Measurements from ENCODE around the gene KLHL29. TPM values are rescaled to one million over a fixed set of nuclear protein-coding genes. Genes with fewer than 3 reads are reported as not detected.

The KLHL29 gene
- total and polyA plus RNA-seq, 10 donors, result 1.5 to 30.5 (median 9.4) TPM

- H3K27me3 ChIP-seq (replicated peaks in 1 of 7), result no peaks in the 10 kb centered on the region
- peaks cover 0 to 27% (median 9%) of the 10 kb centered on the region in 6 donors for H3K4me1 ChIP-seq
- H3K9me3 ChIP-seq, result no peaks in the 10 kb centered on the region
- DNase-seq, result no peak
- intact Hi-C loops (cut with DNase I; ENCODE audit: low total_unique reads), result no loop called here
- 66 to 78% (median 74%) methylated on average over 6 of the region's 6 CpGs for WGBS, 5 donors
- no peak overlapping the region for H3K4me3 ChIP-seq
- TF ChIP-seq POLR2A (IDR thresholded peaks at IDR 0.05) (no peak), CTCF (IDR thresholded peaks at IDR 0.05 in 8 of 11, conservative IDR thresholded peaks at IDR 0.05 in 3 of 11) (no peak), POLR2AphosphoS5 (IDR thresholded peaks at IDR 0.05) (no peak)
- H3K36me3 ChIP-seq, result no peaks in the 10 kb centered on the region
- no peak overlapping the region for H3K27ac ChIP-seq
Observed at GRCh38 chr2:23547725-23548124, 162.7 kb downstream of the KLHL29 start.

- no peak for DNase-seq
- no peak for TF ChIP-seq POLR2AphosphoS5 (IDR thresholded peaks at IDR 0.05)
- no peak for TF ChIP-seq POLR2A (IDR thresholded peaks at IDR 0.05)
- no peak for TF ChIP-seq CTCF (IDR thresholded peaks at IDR 0.05 in 8 of 11, conservative IDR thresholded peaks at IDR 0.05 in 3 of 11)
- Histone ChIP-seq H3K27me3 (replicated peaks in 1 of 7) (no peaks in the 10 kb centered on the region), H3K27ac (no peak overlapping the region), H3K4me1 (peaks cover 0 to 27% (median 9%) of the 10 kb centered on the region in 6 donors), H3K9me3 (no peaks in the 10 kb centered on the region), H3K36me3 (no peaks in the 10 kb centered on the region), H3K4me3 (no peak overlapping the region)
- WGBS, 5 donors, result 91 to 97% (median 93%) methylated on average over 14 of the region's 14 CpGs
- intact Hi-C loops (cut with DNase I; ENCODE audit: low total_unique reads), result no loop called here
Observed at GRCh38 chr2:23548143-23548769, 163.3 kb downstream of the KLHL29 start.

- H3K27ac ChIP-seq, result no peak overlapping the region
- peaks cover 0 to 27% (median 9%) of the 10 kb centered on the region in 6 donors for H3K4me1 ChIP-seq
- no peak overlapping the region for H3K4me3 ChIP-seq
- no peaks in the 10 kb centered on the region for H3K9me3 ChIP-seq
- no peaks in the 10 kb centered on the region for H3K27me3 ChIP-seq (replicated peaks in 1 of 7)
- intact Hi-C loops (cut with DNase I; ENCODE audit: low total_unique reads), result no loop called here
- 73 to 84% (median 77%) methylated on average over 7 of the region's 7 CpGs for WGBS, 5 donors
- no peak for DNase-seq
- TF ChIP-seq POLR2A (IDR thresholded peaks at IDR 0.05) (no peak), POLR2AphosphoS5 (IDR thresholded peaks at IDR 0.05) (no peak), CTCF (IDR thresholded peaks at IDR 0.05 in 8 of 11, conservative IDR thresholded peaks at IDR 0.05 in 3 of 11) (no peak)
- no peaks in the 10 kb centered on the region for H3K36me3 ChIP-seq
Observed at GRCh38 chr2:23549051-23549450, 164.1 kb downstream of the KLHL29 start.

- H3K4me1 ChIP-seq, result peaks cover 0 to 22% (median 7%) of the 10 kb centered on the region in 6 donors
- no peaks in the 10 kb centered on the region for H3K9me3 ChIP-seq
- 47 to 64% (median 54%) methylated on average over 15 to 16 of the region's 16 CpGs for WGBS, 5 donors
- no peak overlapping the region for H3K4me3 ChIP-seq
- intact Hi-C loops (cut with DNase I; ENCODE audit: low total_unique reads), result no loop called here
- TF ChIP-seq POLR2A (IDR thresholded peaks at IDR 0.05) (no peak), CTCF (IDR thresholded peaks at IDR 0.05 in 8 of 11, conservative IDR thresholded peaks at IDR 0.05 in 3 of 11) (no peak), POLR2AphosphoS5 (IDR thresholded peaks at IDR 0.05) (no peak)
- DNase-seq, result no peak
- H3K36me3 ChIP-seq, result no peaks in the 10 kb centered on the region
- H3K27me3 ChIP-seq (replicated peaks in 1 of 7), result no peaks in the 10 kb centered on the region
- H3K27ac ChIP-seq, result peak overlapping the region in 5 of 8 donors; percentile 0 to 42 (median 23)
Observed at GRCh38 chr2:23549821-23550530, 165.0 kb downstream of the KLHL29 start.
